ENCODE data around the gene UVSSA. TPM values are rescaled to one million over a fixed set of nuclear protein-coding genes. Genes with fewer than 3 reads are reported as not detected.

The UVSSA gene
- total RNA-seq, 2 experiments from 2014 or later, result 19.1 to 23.0 TPM

DNA sequence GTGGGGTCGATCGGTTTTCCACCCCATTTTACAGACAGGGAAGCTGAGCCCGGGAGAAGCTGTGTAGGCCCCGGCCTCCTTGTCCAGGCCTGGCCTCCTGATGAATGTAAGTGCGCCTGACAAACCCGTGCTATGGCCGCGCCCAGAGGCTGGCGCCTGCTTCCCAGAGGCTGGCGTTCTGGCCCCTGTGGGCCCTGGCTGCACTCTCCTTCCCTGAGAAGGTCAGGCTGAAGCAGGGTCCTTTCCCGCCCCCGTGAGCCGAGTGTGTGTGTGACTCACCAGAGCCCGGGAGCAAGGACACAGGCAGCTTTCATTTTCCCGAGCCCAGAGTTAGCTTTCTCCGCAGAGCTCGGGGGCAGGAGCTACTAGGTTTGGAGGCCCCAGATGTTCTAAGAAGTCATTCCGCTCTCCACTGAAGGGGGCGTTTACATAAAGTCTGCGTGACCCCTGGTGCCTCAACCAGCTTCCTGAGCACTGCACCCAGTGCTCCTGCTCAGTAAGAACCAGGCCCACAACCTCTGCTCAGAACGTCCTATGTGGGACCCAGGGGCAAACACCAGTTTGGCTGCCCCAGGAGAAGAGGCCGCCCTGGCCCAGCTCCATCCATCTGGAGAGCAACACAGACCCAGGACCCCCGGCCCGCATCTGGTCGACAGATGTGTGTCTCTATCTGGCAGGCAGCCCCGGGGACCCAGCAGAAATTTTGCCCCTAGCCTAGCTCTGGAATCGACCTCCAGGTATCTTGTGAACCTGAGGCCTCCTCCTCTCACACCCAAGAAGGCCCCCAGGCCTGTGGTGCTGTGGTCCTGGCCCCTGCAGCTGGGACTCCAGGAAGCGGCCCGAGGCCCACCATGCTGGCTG lies 13.6 kb downstream of the UVSSA start:
- no peak overlapping the region for H3K4me3 Mint-ChIP-seq
- no peak overlapping the region for H3K27ac Mint-ChIP-seq
- DNase-seq, result no peak
- ChIA-PET CTCF (no interaction called here), POLR2A (no interaction called here)
- H3K9me3 Mint-ChIP-seq, result no peaks in the 10 kb centered on the region
- H3K27me3 Mint-ChIP-seq, result no peaks in the 10 kb centered on the region
- H3K4me1 Mint-ChIP-seq, result no peaks in the 10 kb centered on the region
- no peaks in the 10 kb centered on the region for H3K36me3 Mint-ChIP-seq (ENCODE audit: low read depth)

DNA sequence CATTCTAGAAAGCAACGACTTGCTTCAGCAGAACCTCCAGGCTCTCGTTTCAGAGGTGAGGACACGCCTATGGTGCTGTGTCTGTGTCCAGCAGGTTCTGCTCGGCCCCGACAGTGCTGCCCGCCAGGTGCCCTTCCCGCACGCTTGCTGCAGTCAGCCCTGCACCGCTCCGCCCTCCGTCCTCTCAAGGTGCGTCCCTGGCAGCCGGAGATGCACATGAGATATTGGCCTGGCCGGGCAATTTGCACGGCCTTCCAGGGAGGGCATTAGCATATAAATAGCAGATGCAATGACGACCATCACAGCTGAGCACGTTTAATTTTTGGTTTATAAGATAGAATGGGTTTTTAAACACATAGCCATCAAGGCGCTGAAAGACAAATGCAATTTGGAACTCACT lies 14.4 kb downstream of the UVSSA start:
- POLR2A ChIA-PET, result no interaction called here
- CTCF ChIA-PET, result no interaction called here
- Mint-ChIP-seq H3K4me1 (no peaks in the 10 kb centered on the region), H3K9me3 (no peaks in the 10 kb centered on the region), H3K36me3 (ENCODE audit: low read depth) (no peaks in the 10 kb centered on the region), H3K4me3 (no peak overlapping the region), H3K27ac (no peak overlapping the region), H3K27me3 (no peaks in the 10 kb centered on the region)
- DNase-seq, result no peak

DNA sequence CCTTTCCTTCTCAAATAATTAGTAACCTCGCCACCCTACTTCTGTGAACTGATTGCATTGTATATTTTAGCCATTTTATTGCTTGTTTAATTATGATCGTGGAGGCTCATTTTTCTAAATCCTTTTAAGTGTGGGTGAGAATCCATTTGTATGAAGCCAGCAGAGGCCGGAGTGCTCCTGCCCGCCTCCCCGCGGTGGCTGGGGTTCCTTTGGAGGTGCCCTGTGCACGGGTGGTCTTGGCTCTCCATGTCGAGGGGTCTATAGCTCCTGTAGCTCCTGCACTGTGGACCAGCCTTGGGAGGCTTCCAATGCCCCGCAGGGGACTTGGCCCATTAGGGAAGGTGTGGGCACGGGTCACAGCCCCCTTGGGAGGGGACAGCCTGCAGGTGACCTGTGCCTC lies 15.0 kb downstream of the UVSSA start:
- no peaks in the 10 kb centered on the region for H3K4me1 Mint-ChIP-seq
- H3K36me3 Mint-ChIP-seq (ENCODE audit: low read depth), result no peaks in the 10 kb centered on the region
- no peak overlapping the region for H3K27ac Mint-ChIP-seq
- no peak for DNase-seq
- H3K27me3 Mint-ChIP-seq, result no peaks in the 10 kb centered on the region
- ChIA-PET POLR2A (no interaction called here), CTCF (interaction anchor here (1.4 kb wide), 1 partner anchor 52 kb away, joined by 3 read pairs; no protein-coding TSS in a partner anchor)
- H3K9me3 Mint-ChIP-seq, result no peaks in the 10 kb centered on the region
- no peak overlapping the region for H3K4me3 Mint-ChIP-seq

DNA sequence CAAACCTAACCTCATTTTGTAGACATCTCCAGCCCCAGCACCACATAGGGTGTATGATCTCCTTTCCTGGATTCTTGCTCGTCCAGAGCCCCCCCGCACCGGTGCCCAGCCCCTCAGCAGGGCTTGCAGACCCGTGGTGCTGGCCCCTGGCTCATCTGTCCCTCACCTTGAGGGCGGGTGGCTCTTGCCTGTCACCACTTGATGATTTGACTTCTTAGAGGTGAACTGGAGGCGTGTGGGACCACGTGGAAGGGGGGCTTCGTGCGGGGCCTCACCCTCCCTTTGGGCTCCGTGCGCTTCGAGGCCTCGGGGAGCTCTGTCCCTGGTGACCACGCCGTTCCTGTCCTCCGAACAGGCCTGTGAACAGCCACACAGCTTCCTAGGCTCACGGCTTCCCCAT lies 15.5 kb downstream of the UVSSA start:
- POLR2A ChIA-PET, result no interaction called here
- Mint-ChIP-seq H3K9me3 (no peaks in the 10 kb centered on the region), H3K27me3 (no peaks in the 10 kb centered on the region), H3K4me3 (no peak overlapping the region), H3K4me1 (no peaks in the 10 kb centered on the region), H3K36me3 (ENCODE audit: low read depth) (no peaks in the 10 kb centered on the region), H3K27ac (no peak overlapping the region)
- CTCF ChIA-PET, result interaction anchor here (0.5 to 1.4 kb wide), 2 partner anchors 25 to 52 kb away, joined by 3 read pairs; no protein-coding TSS in a partner anchor
- no peak for DNase-seq

DNA sequence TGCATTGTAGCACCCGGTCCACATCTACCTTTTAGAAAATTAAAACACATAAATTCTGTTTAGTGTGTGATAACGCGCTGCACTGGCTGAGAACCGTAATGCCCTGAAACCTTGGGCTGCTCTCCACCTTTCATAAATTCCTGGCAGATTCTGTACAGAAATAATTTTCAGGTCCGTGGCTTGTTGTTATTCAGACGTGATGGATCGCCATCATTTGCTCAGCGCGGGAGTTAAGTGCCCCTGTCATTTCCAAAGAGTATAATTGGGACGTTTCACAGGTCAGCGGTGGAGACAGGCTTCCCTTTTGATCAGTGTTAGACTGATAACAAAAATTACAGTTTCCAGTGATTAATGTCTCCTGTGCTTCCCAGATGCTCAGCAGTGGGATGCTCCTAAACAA lies 16.5 kb downstream of the UVSSA start:
- H3K27ac Mint-ChIP-seq, result no peak overlapping the region
- no peak for DNase-seq
- H3K4me3 Mint-ChIP-seq, result no peak overlapping the region
- no peaks in the 10 kb centered on the region for H3K9me3 Mint-ChIP-seq
- H3K36me3 Mint-ChIP-seq (ENCODE audit: low read depth), result no peaks in the 10 kb centered on the region
- H3K27me3 Mint-ChIP-seq, result no peaks in the 10 kb centered on the region
- CTCF ChIA-PET, result interaction anchor here (1.4 kb wide), 1 partner anchor 53 kb away, joined by 3 read pairs; no protein-coding TSS in a partner anchor
- no peaks in the 10 kb centered on the region for H3K4me1 Mint-ChIP-seq
- POLR2A ChIA-PET, result no interaction called here

DNA sequence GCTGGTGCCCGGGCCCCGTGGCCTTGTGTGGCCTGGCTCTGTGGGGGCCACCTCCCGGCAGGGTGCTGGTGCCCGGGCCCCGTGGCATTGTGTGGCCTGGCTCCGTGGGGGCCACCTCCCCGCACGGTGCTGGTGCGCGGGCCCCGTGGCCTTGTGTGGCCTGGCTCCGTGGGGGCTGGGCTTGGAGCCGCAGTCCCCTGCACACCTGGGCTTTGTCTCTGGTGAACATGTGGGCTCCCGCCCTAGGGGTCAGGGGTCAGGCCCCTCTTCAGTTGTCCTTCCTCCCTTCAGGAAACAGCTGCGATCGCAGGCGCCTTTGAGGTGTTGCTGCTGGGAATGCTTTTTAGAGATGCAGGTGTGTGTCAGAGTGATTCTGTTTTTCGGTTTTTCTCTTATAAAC lies 17.2 kb downstream of the UVSSA start:
- H3K36me3 Mint-ChIP-seq (ENCODE audit: low read depth), result no peaks in the 10 kb centered on the region
- no peak for DNase-seq
- H3K27ac Mint-ChIP-seq, result no peak overlapping the region
- H3K9me3 Mint-ChIP-seq, result no peaks in the 10 kb centered on the region
- no peak overlapping the region for H3K4me3 Mint-ChIP-seq
- CTCF ChIA-PET, result interaction anchor here (0.6 to 1.2 kb wide), 2 partner anchors 11 to 817 kb away, joined by 4 to 5 read pairs; no protein-coding TSS in a partner anchor
- no peaks in the 10 kb centered on the region for H3K27me3 Mint-ChIP-seq
- no peaks in the 10 kb centered on the region for H3K4me1 Mint-ChIP-seq
- POLR2A ChIA-PET, result no interaction called here

DNA sequence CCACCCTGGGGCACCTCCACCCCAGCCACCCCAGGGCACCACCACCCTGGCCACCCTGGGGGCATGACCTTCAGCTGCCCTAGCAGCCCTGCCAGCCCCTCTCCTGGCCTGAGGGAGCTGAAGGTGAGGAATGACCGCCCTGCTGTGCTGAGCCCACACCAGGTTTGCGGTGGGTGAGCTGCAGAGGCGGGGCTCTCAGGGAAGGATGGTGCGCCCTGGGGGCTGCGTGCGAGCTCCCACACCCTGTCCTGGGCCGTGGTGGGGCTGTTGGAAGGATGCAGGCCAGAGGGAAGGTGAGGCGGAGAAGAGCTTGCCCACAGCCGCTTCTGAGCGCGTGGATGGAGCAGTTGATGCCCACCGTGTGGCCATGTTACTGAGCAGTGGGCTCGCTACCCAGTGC lies 17.7 kb downstream of the UVSSA start:
- H3K9me3 Mint-ChIP-seq, result no peaks in the 10 kb centered on the region
- no peak overlapping the region for H3K4me3 Mint-ChIP-seq
- H3K27ac Mint-ChIP-seq, result no peak overlapping the region
- no peaks in the 10 kb centered on the region for H3K36me3 Mint-ChIP-seq (ENCODE audit: low read depth)
- POLR2A ChIA-PET, result no interaction called here
- CTCF ChIA-PET, result interaction anchor here (0.6 to 1.2 kb wide), 2 partner anchors 12 to 816 kb away, joined by 4 to 5 read pairs; no protein-coding TSS in a partner anchor
- H3K27me3 Mint-ChIP-seq, result no peaks in the 10 kb centered on the region
- no peaks in the 10 kb centered on the region for H3K4me1 Mint-ChIP-seq
- no peak for DNase-seq

DNA sequence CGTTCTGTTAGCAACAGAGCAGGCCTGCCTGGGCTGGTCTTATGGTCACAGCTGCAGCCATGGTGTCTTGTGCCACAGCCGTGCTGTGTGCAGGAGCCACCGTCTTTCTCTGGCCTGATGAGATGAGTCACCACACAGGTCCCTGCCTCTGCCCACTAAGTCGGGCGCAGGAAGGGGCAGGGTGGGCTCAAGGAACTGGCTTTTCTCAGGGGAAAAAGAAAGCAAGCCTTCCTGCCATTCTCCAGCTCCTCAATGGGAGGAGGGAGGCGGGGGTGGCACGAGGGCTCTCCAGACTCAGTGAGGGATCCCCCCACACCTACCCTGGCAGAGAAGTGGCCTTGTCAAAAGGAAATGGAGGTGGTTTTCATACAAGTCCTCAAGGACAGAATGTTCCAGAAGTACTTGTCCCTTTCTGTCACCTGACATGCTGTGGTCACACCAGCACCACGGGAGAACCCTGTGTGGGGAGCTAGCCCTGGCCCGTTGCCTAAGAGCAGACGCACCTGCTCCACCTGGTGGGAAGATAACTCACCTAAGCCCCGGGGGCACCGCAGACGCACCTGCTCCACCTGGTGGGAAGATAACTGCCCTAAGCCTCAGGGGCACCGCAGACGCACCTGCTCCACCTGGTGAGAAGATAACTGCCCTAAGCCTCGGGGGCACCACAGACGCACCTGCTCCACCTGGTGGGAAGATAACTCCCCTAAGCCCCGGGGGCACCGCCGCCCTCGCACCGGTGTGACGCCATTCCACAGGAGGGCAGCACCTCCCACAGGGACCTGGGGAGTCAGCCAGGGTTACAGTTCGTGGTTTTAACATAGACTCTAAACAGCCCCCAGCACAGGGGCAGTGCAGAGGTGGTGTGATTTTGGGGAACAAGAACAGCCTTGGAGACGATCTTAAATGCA lies 18.5 kb downstream of the UVSSA start:
- ChIA-PET POLR2A (no interaction called here), CTCF (interaction anchor here (1.2 kb wide), 1 partner anchor 12 kb away, joined by 4 read pairs; no protein-coding TSS in a partner anchor)
- no peaks in the 10 kb centered on the region for H3K4me1 Mint-ChIP-seq
- H3K27ac Mint-ChIP-seq, result no peak overlapping the region
- no peak for DNase-seq
- H3K27me3 Mint-ChIP-seq, result no peaks in the 10 kb centered on the region
- no peaks in the 10 kb centered on the region for H3K9me3 Mint-ChIP-seq
- H3K36me3 Mint-ChIP-seq (ENCODE audit: low read depth), result no peaks in the 10 kb centered on the region
- no peak overlapping the region for H3K4me3 Mint-ChIP-seq

DNA sequence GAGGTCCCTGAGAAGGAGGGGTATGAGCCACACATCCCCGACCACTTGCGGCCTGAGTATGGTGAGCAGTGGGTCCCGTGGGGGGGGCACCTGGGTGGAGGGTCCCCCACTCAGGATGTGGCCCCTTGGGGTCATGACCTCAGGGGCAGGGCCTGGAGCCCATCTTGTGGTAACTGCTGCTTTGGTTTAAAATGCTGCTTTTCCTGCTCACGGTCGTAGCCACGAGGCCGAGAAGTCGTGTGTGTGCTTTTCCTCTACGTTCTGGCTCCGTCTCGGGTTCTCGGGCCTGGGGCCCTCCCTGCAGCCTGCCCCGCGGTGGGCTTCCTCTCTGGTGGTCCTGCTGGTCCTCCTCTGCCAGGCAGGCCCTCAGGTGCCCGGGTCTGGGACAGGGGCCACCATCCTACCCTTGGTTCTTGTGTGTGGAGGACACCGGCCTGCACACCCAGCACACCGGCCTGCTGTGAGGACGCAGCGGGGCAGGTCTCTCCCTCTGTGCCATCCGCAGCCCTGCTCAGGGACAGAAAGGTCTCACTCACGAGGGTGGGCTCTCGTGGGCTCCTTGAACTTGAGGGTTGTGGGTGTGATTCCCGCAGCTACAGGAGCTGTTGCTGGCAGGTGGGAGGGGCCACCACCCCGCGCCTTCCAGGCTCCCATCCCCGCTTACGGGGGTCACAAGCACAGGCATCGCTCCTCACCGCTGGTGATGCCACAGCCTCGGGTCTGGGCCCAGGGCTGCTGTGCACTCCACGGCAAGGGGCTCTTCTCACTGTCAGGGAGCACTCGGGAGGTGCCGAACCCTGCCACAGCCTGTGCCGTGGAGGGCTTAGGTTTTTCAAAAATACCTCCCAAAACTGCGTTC lies 19.6 kb downstream of the UVSSA start:
- CTCF ChIA-PET, result no interaction called here
- no peaks in the 10 kb centered on the region for H3K4me1 Mint-ChIP-seq

DNA sequence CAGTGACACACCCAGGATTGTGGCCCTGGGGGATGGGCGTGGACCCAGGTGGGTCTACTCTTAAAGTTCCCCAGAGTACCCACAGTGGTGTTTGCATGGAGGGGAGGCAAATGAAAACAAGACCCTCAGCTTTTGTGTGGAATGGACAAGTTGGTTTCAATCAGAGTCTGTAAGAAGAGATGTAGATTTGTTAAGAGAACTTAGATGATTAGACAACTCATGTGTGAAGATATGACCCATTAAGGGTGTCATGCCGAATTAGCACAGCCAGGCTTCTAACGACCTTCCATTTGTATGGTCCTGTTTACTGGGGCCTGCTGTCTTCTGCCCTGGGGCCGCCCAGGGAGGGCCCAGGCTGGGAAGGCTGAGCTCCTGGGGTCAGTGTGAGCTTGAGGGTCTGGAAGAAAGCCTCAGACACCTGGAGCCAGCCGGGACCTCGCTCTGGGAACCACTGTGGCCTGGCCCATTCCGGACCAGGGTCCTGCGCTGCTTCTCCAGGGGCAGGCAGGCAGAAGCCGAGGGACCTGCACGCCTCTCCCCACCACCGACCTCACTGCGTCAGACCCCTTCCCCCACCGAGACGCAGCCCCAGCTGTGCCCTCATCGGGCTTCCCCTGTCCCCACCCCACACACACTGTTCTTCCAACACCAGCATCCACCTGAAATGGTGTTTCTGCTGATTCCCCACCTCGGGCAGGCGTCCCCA lies 20.4 kb downstream of the UVSSA start:
- H3K4me3 Mint-ChIP-seq, result no peak overlapping the region
- no peaks in the 10 kb centered on the region for H3K36me3 Mint-ChIP-seq (ENCODE audit: low read depth)
- POLR2A ChIA-PET, result no interaction called here

More for the DNA sequence above, 19.6 kb downstream of the UVSSA start:
- Mint-ChIP-seq H3K27ac (no peak overlapping the region), H3K36me3 (ENCODE audit: low read depth) (no peaks in the 10 kb centered on the region), H3K9me3 (no peaks in the 10 kb centered on the region), H3K4me3 (no peak overlapping the region), H3K27me3 (no peaks in the 10 kb centered on the region)
- POLR2A ChIA-PET, result no interaction called here
- no peak for DNase-seq

DNA sequence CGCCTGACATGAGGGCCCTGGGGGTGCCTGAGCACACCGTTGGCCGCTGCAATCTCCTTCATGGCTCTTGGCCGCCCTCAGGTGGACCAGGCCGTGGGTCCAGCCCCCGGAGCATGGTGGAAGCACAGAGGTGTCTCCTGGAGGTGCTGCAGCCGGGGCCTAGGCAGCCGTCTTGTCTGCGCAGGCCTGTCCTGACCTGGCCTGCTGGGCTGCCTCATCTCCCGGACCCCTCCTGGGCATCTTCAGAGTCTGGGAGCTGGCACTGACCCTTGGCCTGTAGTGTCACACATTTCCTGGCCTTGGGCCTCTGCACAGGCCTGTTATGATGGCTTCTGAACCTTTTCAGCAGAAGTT lies 20.9 kb downstream of the UVSSA start:
- POLR2A ChIA-PET, result no interaction called here
- no peak for DNase-seq

More for the DNA sequence above, 20.4 kb downstream of the UVSSA start:
- H3K4me1 Mint-ChIP-seq, result no peaks in the 10 kb centered on the region
- H3K27me3 Mint-ChIP-seq, result no peaks in the 10 kb centered on the region
- no peak for DNase-seq
- CTCF ChIA-PET, result no interaction called here
- H3K9me3 Mint-ChIP-seq, result no peaks in the 10 kb centered on the region
- H3K27ac Mint-ChIP-seq, result no peak overlapping the region

DNA sequence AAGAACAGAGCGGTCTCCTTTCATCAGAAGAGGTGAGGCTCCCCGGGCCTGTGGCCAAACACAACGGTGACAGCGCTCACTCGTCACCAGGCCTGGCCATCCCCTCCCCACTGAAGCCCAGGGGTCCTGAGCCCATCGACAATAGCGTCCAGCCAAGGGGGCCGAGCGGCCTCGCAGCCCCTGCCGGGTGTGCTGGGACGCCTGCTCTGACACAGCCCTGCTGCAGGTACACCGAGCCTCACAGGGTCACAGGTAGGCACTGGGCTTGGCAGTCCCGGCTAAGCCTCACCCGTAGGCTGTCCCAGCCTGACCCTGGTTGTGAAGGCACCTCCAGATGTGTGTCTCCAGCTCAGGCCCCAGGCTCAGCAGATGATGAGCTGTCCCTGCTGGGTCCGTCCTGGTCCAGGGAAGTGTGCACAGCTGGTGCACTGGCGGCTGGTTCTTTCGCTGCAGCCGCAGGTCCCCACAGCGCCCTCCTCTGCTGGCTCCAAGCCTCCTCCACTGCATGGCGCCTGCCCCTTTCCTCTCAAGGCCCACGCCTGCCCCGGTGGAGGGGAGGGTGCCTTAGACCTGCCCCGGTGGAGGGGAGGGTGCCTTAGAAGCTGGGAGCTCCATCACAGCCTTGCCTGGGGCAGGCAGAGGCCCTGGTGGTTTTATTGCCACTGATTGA lies 21.5 kb downstream of the UVSSA start:
- CTCF ChIA-PET, result no interaction called here
- Mint-ChIP-seq H3K4me1 (no peaks in the 10 kb centered on the region), H3K4me3 (no peak overlapping the region), H3K27me3 (no peaks in the 10 kb centered on the region), H3K9me3 (no peaks in the 10 kb centered on the region), H3K36me3 (ENCODE audit: low read depth) (no peaks in the 10 kb centered on the region), H3K27ac (no peak overlapping the region)
- POLR2A ChIA-PET, result no interaction called here
- DNase-seq, result no peak

More for the DNA sequence above, 20.9 kb downstream of the UVSSA start:
- H3K27me3 Mint-ChIP-seq, result no peaks in the 10 kb centered on the region
- no peak overlapping the region for H3K4me3 Mint-ChIP-seq
- no peaks in the 10 kb centered on the region for H3K36me3 Mint-ChIP-seq (ENCODE audit: low read depth)
- H3K4me1 Mint-ChIP-seq, result no peaks in the 10 kb centered on the region
- no peaks in the 10 kb centered on the region for H3K9me3 Mint-ChIP-seq
- H3K27ac Mint-ChIP-seq, result no peak overlapping the region
- CTCF ChIA-PET, result no interaction called here
